Measurements from ENCODE around the gene HOXB1. TPM values are rescaled to one million over a fixed set of nuclear protein-coding genes. Genes with fewer than 3 reads are reported as not detected.
A peak's percentile ranks its signal among the peaks of the same experiment; 100 is the strongest.
"Not testable (repeated sequence)": the region's sequence is repeated elsewhere in the genome, so short reads cannot be mapped to it uniquely, and the experiment has no call there.

Gene HOXB1
- polyA plus RNA-seq, 10 donors, result not detected

DNA sequence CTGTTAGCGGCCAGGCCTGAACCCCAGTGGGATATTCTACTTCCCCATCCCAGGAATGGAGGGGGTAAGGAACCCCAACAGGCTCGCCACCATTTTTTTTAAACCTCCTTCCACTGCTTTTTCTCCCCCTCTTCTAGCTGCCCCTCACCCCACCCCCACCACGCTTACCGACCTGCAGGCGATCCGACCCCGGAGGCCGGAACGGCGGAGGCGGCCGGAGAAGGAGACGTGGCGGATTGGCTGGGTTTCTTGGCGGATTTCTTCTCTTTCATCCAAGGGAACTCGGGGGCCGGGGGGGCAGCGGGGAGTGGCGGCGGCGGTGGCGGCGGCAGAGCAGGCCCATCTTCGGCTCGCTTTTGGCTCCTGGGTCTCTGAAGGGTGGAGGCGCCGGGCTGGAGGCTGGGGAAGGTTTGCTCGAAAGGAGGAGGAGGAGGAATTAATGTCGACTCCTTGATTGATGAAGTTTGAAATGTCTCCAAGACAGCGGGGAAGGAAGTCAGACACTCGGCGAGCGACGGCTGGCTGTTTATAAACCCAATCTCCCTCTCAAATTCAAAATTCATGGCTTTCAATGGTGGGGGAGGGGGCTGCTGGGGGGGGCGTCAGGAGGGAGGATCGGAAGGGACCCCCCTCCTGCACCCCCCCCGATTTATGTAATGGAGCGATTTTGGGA, 13.7 kb upstream of the HOXB1 start:
- DNase-seq, result peak; percentile 90 to 95 (median 93)

DNA sequence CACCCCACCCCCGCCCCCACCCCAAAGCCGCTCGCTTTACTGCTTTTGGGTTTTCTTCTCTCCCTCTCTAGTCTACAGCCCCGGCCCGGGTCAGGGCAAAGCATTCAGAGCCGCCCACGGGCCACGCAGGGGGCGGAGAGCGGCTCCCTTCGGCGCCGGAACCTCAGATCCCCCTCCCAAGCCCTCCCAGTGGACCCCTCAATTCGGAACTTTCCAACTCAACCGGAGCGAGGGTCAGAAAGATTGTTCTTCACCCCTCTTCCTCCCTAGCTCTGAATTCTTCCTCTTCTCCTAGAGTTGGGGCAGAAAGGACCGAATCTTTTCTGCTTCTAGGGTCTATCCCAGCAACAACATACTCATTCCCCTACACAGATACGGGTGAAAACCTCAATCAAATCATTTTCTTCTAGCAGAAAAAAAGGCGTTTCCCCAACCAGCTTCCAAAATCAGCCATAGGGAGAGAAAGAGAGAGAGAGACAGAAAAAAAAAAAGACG, 13.1 kb upstream of the HOXB1 start:
- peak in 2 of 3 donors; percentile 70 to 85 for DNase-seq

DNA sequence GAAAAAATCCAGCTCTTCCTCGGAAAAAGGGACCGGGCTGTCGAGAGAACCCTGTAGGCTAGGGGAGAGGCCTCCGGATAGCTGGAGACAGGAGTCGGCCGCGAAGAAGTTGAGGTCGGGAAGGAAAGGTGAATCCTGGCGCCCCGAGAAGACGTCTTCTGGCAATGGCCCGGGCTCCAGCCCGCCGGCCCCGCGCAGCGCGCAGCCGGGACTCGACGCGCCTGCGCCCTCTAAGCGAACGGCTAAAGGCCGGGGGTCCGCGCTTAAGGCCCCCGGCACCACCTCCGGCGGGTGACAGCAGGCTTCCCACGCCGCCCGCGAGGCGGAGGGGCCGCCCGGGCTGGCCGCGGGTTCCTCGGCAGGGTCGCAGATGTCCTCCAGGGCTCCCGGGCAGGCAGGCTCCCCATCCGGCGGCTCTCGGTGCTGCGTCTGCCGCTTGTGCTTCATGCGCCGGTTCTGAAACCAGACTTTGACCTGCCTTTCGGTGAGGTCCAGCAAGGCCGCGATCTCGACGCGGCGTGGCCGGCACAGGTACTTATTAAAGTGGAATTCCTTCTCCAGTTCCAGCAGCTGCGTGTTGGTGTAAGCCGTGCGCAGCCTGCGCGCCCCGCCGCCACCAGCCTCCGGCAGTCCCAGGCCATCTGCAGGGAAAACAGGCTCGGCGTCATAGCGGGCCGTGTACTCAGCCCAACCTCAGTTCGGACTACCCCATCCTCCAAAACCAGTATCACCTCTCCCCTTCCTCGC, 12.5 kb upstream of the HOXB1 start:
- peak in 2 of 3 donors; percentile 62 to 94 for DNase-seq

DNA sequence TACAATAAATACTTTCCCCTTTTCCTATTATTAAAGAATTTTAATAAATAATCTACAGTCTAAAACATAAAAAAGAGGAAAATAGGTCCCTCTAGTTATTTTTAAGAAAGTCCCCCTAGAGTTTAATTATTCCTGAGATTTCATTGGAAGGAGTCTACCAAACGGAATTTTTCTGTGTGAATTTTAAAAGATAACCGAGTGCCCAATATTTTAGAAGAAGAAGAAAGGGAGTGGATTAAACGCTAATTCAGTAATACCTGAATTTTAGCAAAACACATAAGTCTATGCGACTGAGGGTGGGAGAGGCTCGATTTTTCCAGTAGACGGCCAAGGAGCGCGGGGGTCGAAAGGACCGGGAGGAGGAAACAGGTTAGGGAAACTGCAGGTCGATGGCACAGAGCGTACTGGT, 11.9 kb upstream of the HOXB1 start:
- no peak for DNase-seq

DNA sequence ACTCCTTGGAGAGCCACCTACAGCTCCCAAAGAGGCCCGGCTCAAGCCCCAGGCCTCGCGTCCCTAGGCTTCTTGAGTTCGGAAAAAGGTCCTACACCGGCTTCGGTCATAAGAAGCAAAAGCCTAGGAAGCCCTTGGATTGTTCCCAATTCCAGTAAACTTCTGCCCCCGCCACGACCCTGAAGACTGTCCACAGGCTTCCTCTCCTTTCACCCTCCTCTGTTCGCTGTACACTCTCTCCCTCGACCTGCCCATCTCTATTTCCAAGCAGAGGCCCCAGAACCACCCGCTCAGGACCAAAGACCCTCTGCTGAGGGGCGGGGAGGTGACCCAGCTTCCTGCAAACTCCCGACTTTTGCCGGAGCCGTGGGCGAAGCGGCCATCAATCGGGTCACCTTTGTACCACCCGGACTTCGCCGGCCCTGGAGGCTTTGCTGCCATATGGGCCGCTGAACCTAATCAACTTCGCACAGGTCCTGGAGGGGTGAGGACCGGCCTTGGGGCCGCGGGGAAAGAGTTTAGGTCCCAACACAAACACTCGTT, 11.4 kb upstream of the HOXB1 start:
- peak in 1 of 3 donors; percentile 63 for DNase-seq

DNA sequence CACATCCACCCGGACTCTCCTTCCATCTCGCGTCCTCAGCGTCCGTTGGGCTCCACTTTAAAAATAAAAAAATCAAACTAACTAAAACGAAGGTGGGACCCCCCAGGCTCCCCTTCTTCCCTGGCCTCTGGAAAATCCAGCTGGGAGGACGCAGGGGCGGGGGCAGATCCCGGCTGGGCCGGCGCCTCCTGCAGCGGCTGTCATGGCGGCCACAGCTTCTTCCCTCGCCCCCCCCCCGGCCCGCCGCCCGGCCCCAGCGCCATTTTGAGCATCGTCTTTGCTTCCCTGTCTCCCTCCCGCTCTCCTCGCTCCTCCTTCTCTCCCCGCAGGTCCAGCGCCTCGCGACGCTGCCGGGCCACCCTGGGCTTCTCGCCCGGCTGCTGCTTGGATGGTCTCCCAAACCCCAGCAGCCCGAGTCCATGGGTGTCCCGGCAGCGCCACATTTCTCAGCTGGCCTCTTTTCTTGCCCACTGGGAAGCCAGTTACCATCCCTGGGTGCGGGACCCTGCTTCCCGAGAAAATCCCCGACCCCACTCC, 10.8 kb upstream of the HOXB1 start:
- DNase-seq, result peak in 2 of 3 donors; percentile 91 to 94

DNA sequence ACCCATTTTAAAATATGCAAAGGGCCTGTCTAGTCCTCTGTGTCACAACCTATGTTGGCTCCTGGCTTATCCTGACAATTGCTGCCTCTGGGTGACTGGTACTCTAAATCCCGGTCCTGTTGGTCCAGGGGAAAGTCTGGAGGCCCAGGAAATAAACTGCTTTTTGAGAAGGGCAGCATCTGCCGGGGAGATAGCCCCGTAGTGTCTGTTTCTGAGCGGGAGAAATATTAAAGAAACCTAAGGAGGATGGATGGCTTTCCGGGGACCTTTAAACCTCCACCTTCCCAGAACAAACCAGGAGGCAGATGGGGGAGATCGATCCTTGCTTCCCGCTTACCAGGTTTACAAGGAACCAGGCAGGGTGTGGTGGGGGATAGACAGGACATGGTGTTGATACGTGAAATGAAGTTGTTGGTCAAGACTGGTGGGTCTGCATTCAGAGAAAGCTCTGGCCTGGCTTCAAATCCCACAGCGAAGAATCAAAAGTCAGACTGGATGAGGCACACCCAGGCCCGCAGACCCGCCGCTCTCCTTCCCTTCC, 10.3 kb upstream of the HOXB1 start:
- no peak for DNase-seq

DNA sequence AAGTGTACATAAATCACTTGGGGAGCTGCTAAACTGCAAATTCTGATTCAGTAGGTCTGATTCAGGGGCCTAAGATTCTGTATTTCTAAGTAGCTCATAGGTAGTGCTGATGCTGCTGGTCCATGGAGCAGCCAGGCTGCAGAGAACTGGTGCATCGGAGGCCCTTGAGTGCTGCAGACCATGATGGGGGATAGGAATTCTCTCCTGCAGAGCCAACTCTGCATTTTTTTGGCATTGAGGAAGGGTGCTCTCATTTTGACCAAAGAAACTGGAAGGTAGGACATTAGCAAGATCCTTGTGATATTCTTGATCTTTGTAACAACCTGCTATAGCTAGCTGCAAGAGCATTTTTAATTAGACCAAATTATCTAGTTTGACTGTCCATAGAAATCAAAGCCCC, 9.4 kb upstream of the HOXB1 start:
- DNase-seq, result no peak

DNA sequence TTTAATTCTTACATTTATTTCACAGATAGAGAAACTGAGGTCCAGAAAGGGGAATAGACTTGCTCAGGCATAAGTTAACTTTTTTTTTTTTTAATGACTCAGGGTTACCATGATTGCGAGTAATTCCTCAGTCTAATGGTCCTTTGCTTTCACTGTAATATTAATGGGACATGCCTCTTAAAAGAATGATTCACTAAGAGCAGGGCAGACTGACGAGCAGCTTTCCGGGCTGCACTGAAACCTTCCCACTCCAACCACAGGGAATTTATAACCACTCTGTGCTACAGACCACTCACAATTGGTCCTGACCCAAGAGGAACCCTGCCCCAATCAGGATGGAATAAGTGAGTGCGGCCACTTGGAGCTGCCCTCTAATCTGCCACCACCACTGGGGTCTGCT, 8.4 kb upstream of the HOXB1 start:
- no peak for DNase-seq

DNA sequence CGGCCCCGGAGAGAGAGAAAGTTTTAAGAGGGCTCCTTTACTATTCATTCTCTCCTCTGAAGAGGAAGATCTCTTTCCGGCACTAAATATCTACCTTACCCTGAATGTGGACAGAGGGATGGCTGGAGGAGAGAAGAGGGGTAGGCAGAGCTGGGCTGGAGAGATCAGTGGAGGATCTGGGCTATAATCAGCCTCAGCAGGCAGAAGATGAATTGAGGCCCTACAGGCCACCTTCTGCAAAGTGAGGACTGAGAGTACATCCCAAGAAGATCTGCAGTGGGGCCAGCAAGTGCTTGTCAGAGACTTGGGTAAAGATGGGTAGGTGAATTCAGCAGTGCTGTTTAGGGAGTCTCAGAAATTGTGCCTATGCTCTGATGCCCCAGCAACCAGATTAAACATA, 6.5 kb upstream of the HOXB1 start:
- no peak for DNase-seq

DNA sequence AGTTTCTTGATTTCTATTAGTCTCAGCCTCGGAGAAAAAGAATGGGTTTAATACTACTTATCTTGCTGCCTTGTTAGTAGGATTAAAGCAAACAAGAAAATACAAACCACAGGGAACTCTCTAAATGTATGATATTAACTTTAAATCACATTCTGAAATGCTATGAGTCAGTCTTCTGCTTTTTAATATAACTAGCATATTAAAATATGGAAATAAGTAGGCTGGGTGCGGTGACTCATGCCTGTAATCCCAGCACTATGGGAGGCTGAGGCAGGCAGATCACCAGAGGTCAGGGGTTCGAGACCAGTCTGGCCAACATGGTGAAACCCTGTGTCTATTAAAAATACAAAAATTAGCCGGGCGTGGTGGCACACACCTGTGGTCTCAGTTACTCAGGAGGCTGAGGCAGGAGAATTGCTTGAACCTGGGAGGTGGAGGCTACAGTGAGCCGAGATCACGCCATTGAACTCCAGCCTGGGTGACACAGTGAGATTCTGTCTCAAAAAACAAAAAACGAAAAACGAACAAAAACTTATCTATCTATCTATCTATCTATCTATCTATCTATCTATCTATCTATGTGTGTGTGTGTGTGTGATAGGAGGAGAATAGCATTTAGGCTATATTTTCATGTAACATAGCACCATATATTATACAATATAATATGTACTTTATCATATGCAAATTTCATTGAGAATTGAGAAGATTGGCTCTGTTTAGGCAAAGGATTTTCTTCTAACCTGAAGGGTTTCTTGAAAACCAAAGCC, 5.2 kb upstream of the HOXB1 start:
- DNase-seq, result not testable (repeated sequence)

DNA sequence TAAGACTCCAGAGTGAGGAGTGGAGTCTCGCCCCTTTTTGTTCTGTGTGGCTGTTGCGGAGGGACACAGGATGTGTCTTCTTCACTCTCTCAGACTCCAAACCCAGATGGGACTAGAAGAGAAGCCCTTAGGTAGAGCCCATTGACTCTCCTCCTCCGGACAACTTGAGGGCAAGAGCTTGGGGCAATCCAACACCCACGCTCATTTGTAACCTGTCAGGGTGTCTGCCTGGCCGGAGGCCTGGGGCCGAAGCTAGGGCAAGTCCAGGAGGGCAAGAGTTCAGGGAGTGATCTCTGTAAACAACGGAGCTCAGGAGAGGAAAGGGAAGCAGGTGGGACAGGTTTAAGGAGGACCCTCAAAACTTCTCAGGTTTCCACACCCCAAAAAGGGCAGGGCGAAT, 1.4 kb upstream of the HOXB1 start:
- DNase-seq, result no peak

DNA sequence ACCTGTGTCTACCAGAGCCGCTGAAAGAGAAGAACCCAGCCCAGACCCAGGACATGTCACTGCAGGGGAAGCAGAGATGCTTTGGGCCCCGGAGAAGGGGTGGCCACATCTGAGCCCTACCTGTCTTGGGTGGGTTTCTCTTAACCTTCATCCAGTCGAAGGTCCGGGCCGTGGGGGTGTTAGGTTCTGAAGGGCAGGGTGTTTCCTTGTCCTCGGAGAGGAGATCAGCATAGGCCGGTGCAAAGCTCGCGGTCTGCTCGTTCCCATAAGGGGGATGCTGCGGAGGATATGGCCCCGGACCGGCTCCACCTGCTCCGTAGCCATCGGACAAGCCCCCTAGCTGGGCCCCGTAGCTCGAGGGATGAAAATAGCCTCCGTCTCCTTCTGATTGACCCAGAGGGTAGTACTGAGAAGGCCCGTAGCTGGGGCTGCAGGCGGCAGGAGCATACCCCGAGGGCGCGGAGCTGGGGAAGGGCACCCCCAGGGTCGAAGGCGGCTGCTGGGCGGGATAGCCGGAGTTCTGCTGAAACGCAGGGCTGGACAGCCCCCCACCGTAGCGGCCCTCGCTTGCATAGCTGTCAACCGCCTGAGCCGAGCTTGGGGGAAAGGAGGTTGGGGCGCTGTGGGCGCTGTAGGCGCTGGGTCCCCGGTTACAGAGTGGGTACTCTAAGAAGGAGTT, 464 bp downstream of the HOXB1 start:
- DNase-seq, result no peak

DNA sequence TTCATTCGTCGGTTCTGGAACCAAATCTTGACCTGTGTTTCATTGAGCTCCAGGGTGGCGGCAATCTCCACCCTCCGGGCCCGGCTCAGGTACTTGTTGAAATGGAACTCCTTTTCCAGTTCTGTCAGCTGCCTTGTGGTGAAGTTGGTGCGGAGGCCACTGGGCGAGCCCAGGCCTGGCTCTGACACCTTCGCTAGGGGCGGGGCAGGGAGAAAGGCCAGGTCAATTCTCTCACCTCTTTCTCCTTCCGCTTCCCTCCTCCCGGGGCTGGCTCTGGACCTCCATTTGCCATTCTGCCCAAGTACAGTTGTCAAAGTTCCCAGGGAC, 1.2 kb downstream of the HOXB1 start:
- DNase-seq, result no peak

DNA sequence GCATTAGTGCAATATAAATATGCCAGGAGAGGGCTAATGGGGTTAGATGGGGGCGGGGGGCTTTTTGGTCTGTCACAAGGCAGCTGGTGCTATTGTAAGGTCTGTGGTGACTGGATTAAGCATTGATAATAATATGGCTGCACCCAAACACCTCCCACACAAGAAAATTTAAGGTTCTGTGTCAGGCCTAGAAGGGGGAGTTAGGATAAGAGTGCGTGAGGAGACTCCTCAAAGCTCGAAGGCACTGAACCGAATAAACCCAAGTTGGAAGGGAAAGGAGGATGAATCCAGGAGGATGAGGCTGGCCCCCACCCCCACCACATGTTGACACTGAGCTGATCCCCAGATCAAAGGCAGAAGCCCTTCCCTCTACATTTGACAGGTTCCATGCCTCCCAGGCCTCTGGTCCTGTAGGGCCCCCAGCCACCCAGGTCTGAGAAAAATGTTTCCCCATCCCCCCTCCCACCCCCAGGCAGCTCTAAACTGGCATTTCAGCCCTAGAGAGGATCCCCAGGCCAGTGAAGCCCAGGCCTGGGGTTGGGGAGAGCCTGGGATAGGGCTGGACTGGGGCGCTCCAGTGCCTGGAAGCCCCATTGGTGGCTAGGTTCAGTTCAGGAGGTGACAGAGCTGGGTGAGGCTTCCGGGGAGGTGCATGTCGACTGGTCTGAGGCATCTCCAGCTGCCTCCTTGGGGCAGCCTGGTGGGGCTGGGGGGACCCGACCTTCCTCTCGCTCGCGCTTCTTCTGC, 1.7 kb downstream of the HOXB1 start:
- no peak for DNase-seq

DNA sequence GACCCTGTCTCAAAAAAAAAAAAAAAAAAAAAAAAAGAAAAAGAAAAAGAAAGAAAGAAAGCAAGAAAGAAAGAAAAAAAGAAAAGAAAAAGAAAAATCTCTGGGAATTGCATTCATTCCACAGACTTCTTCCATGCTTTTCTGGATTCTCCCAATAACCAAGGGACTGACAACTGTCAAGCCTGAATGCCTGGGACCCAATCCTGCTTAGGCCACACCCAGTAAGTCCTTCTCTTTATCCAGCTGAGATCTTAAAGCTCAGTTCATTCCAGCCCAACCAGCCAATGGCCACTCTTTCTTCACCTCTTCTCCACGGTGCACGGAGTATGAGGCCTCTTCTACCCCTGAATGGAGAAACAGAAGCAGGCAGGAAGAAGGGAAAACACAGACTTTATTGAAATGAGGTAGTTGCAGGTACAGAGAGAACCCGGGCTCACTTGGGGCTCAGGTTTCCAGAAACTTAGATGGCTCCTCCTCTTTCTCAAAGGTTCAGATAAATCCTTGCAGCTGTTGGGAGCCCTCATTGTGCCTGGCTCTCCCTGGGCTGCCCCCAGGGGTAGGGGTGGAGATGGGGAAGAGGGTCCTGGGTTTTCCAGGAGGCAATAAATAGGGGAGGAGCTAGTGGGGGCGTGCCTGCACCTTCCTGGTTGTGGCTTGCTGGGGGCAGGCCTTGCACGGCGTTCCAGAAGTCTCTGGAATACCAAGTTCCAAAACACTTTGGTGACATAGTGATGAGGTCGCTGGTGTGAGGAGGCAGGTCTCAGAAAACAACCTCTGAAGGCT, 2.5 kb downstream of the HOXB1 start:
- no peak for DNase-seq

DNA sequence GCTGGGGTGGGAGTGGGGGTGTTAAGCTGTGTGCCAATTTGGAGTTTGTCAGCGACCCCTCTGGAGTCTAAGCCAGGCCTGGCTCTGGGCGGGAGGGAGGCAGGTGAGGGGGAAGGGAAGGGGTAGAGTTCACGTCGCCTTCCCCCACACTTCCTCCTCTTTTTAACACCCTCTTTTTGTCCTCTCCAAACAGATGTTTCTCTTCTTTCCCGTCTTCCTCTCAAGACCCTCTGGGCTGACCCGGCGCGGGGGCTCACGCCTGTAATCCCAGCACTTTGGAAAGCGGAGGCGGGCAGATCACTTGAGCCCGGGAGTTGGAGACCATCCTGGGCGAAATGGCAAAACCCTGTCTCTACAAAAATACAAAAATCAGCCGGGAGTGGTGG, 3.3 kb downstream of the HOXB1 start:
- DNase-seq, result no peak

DNA sequence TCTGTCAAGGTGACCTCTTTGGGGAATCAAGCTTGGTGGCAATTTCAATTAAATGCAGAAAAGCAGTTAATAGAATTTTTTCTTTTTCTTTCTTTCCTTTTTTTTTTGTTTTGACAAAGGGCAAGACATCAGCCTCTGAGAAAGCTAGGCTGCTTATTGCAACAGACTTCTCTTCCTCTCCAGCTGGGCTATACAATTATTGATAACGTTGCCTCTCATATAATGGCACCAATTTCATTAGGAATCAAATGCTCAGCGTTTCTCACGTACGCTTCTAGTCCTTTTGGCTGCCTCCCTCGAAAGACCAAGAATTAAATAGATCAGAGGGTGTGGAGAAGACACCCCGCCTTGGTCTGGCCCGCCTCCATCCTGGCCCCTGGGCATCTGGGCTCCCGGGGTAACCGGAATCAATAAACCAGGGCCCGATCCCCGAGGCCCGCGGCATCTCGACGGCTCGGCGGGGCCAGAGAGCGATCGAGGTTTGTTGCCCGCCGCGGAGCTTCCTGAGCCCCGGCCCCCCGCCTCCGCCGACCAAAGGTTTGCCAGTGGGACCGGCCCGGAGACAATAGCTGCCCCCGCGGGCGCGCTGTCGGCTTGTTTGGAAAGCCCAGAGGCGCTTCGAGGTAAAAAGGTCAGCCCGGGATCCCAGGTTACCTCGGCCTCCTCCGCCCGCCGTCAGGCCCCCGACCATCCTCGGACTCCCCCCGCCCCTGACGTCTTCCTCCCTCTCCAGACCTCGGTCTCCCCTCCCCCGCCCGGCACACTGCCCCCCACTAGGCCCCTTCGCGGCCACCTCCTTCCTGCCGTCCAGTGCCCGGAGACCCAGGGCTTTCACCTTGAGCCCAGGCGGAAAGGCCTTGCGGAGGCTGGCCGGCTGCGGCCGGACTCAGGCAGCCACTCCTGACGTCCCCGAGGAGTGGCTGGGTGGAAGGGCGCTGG, 3.9 kb downstream of the HOXB1 start:
- no peak for DNase-seq

DNA sequence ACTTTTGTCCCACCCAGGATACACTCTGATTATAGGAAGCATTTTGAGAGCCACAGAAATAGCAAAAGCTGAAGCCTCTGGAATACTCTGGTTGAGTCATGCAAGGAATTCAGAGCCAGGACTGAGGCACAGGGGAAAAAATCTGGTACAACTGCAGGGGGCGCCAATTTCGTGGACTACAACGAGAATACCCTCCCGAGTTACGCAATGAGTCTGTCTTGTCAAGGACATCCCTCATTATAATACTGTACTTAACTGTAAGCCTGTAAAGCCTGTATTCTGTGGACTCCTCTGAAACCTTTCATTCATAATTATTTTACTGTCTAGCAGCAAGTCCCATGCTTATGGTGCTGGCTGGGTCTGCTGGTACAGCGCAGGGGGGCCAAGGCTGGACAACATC, 7.8 kb downstream of the HOXB1 start:
- peak in 1 of 3 donors; percentile 44 for DNase-seq

Measured in muscle of back (tissue), 11 donors.